ENCODE measurements around the gene UBXN10. TPM values are rescaled to one million over a fixed set of nuclear protein-coding genes. Genes with fewer than 3 reads are reported as not detected.

The UBXN10 gene
- total and polyA plus RNA-seq, 2 of the 8 experiments (the other 6 are each of a cell fraction or from before 2014, with no cell fraction given) = 0.43 to 0.68 TPM

GRCh38 chr1:20139776-20140612 is 45.9 kb upstream of the UBXN10 start (continued):
- no peak for TF ChIP-seq CHD2 (IDR thresholded peaks at IDR 0.05; ENCODE audit: low read length)
- no peak for TF ChIP-seq GABPA (IDR thresholded peaks at IDR 0.05; ENCODE audit: borderline replicate concordance, insufficient read depth, low read length)
- no peak for TF ChIP-seq BRCA1 (IDR thresholded peaks at IDR 0.05; ENCODE audit: low read depth, low read length)
